ENCODE data around the gene AKR1C4. TPM values are rescaled to one million over a fixed set of nuclear protein-coding genes. Genes with fewer than 3 reads are reported as not detected.
"Not testable (repeated sequence)": the region's sequence is repeated elsewhere in the genome, so short reads cannot be mapped to it uniquely, and the experiment has no call there.

The AKR1C4 gene
- total RNA-seq, 1 donor from 2014 or later, result not detected

DNA sequence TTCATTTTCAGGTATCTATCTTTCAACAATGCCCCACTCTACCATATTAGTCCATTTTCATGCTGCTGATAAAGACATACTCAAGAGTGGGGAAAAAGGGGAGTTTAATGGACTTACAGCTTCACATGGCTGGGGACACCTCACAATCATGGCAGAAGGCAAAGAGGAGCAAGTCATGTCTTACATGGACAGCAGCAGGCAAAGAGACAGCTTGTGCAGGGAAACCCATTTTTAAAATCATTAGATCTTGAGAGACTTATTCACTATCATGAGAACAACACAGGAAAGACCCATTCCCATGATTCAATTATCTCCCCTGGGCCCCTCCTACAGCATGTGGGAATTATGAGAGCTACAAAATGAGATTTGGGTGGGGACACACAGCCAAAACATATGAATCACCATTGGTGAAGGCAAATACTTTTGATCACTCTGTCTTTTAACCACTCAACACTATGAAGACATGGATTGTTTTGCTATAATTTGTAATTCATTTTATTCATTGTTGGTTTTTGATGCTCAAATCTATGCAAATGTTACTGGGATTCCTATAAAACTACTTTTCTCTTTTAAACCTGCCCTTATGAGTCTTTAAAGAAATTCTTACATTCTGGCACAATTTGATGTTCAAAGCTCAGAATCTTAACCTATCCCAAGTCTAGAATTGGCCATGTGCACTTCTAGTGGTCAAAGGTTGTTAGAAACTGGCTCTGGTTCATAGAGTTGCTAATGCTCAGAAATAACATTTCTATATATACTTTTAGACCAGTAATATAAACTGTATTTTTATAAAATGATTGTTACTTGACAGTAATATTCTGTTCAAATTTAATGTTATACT, 15.3 kb downstream of the AKR1C4 start:
- no peaks in the 10 kb centered on the region for H3K36me3 ChIP-seq (ENCODE audit: control insufficient read depth, insufficient read depth, low read length)
- TF ChIP-seq, protein P1, sequence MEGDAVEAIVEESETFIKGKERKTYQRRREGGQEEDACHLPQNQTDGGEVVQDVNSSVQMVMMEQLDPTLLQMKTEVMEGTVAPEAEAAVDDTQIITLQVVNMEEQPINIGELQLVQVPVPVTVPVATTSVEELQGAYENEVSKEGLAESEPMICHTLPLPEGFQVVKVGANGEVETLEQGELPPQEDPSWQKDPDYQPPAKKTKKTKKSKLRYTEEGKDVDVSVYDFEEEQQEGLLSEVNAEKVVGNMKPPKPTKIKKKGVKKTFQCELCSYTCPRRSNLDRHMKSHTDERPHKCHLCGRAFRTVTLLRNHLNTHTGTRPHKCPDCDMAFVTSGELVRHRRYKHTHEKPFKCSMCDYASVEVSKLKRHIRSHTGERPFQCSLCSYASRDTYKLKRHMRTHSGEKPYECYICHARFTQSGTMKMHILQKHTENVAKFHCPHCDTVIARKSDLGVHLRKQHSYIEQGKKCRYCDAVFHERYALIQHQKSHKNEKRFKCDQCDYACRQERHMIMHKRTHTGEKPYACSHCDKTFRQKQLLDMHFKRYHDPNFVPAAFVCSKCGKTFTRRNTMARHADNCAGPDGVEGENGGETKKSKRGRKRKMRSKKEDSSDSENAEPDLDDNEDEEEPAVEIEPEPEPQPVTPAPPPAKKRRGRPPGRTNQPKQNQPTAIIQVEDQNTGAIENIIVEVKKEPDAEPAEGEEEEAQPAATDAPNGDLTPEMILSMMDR (IDR thresholded peaks at IDR 0.05; ENCODE audit: insufficient read depth, low read length, poor library complexity, severe bottlenecking), result no peak
- H3K27me3 ChIP-seq (ENCODE audit: control insufficient read depth, insufficient read depth, low read length), result no peaks in the 10 kb centered on the region
- no peak for DNase-seq (ENCODE audit: low read depth)
- no peak overlapping the region for H3K4me3 ChIP-seq (ENCODE audit: low read depth, low read length)

DNA sequence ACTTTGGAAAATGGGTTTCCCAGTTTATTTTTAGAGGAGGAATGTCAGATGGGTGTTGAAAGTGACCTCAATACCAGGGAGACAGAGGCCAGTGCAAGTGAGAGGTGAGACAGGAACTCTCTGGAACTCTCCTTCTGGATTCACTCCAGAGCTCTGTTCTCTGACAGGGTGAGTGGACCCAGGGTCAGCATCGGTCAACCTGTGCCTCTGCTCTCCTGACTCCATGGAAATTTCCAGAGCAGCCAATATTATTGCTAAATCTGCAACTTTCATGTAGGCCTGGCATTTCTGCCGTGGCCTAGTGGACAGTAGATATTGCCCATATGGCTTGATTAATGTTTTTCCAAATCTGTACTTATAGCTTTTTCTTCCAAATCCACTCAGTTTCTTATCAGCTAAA, 20.2 kb downstream of the AKR1C4 start:
- Histone ChIP-seq H3K36me3 (ENCODE audit: control insufficient read depth, insufficient read depth, low read length) (no peaks in the 10 kb centered on the region), H3K27me3 (ENCODE audit: control insufficient read depth, insufficient read depth, low read length) (no peaks in the 10 kb centered on the region), H3K4me3 (ENCODE audit: low read depth, low read length) (no peak overlapping the region)
- no peak for DNase-seq (ENCODE audit: low read depth)
- TF ChIP-seq, protein P1 (IDR thresholded peaks at IDR 0.05; ENCODE audit: insufficient read depth, low read length, poor library complexity, severe bottlenecking), result no peak

DNA sequence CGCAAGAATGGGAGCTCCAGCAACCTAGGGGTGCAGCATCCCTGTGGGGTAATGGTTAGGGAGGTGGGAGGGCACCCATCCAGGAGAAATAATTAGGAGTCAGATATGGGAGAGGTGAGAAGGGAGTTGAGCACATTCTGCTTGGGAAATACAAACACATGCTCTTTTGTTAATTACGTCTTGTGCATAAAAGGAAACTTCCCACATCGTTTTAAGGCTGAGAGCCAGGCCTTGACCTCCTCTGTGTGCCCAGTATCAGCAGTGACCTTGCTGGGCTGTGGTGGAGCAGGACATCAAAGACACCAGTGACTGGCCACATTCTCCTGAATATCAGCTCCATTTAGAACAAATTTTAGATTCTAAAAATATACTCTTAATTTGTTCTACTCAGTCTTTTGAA, 22.6 kb downstream of the AKR1C4 start:
- no peaks in the 10 kb centered on the region for H3K27me3 ChIP-seq (ENCODE audit: control insufficient read depth, insufficient read depth, low read length)
- no peaks in the 10 kb centered on the region for H3K36me3 ChIP-seq (ENCODE audit: control insufficient read depth, insufficient read depth, low read length)
- TF ChIP-seq, protein P1 (IDR thresholded peaks at IDR 0.05; ENCODE audit: insufficient read depth, low read length, poor library complexity, severe bottlenecking), result no peak
- no peak overlapping the region for H3K4me3 ChIP-seq (ENCODE audit: low read depth, low read length)
- no peak for DNase-seq (ENCODE audit: low read depth)

DNA sequence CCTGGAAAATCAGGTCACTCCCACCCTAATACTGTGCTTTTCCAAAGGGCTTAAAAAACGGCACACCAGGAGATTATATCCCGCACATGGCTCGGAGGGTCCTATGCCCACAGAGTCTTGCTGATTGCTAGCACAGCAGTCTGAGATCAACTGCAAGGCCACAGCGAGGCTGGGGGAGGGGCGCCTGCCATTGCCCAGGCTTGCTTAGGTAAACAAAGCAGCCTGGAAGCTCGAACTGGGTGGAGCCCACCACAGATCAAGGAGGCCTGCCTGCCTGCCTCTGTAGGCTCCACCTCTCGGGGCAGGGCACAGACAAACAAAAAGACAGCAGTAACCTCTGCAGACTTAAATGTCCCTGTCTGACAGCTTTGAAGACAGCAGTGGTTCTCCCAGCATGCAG, 26.3 kb downstream of the AKR1C4 start:
- not testable (repeated sequence) for DNase-seq (ENCODE audit: low read depth); H3K36me3 ChIP-seq (ENCODE audit: control insufficient read depth, insufficient read depth, low read length); H3K27me3 ChIP-seq (ENCODE audit: control insufficient read depth, insufficient read depth, low read length); H3K4me3 ChIP-seq (ENCODE audit: low read depth, low read length)

DNA sequence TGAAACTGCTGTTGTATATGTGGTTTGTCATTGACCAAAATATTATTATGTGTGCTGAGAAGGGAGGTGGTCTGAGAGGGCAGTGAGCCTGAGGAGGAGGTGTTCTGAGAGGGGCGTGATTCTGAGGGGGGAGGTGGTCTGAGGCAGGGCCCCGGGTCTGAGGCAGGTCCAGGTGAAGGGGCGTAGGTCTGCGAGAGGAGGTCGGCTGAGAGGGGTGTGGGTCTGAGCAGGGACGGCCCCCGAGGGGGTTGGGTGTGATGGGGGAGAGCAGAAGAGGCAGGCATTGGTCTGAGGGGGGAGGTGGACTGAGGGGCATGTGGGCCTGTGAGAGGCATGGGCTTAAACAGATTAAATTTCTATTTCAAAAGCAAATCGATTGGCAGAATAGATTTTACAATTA, 32.4 kb downstream of the AKR1C4 start:
- DNase-seq (ENCODE audit: low read depth), result no peak
- TF ChIP-seq, protein P1 (IDR thresholded peaks at IDR 0.05; ENCODE audit: insufficient read depth, low read length, poor library complexity, severe bottlenecking), result no peak
- Histone ChIP-seq H3K36me3 (ENCODE audit: control insufficient read depth, insufficient read depth, low read length) (no peaks in the 10 kb centered on the region), H3K4me3 (ENCODE audit: low read depth, low read length) (no peak overlapping the region), H3K27me3 (ENCODE audit: control insufficient read depth, insufficient read depth, low read length) (no peaks in the 10 kb centered on the region)

DNA sequence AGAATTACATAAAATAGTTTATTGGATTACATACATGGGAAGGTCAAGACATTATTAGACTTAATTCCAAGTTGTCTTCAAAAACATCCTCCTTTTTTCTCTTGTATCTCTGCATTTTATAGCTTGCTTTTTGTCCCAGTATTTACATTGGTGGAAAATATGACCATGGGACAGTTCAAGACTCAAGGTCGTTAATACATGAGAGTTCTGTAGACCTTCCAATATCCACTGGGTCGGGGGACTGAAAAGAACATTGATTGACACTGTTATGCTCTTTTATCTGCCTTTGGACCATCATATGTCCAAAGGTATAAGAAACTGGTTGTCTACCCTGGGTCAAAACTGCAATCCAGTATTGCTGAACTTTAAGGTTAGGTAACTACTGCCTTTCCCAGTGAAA, 36.7 kb downstream of the AKR1C4 start:
- no peaks in the 10 kb centered on the region for H3K36me3 ChIP-seq (ENCODE audit: control insufficient read depth, insufficient read depth, low read length)
- no peak overlapping the region for H3K4me3 ChIP-seq (ENCODE audit: low read depth, low read length)
- TF ChIP-seq, protein P1 (IDR thresholded peaks at IDR 0.05; ENCODE audit: insufficient read depth, low read length, poor library complexity, severe bottlenecking), result no peak
- no peaks in the 10 kb centered on the region for H3K27me3 ChIP-seq (ENCODE audit: control insufficient read depth, insufficient read depth, low read length)
- no peak for DNase-seq (ENCODE audit: low read depth)
